Measurements from ENCODE around the gene BCR. TPM values are rescaled to one million over a fixed set of nuclear protein-coding genes. Genes with fewer than 3 reads are reported as not detected.

The BCR gene
- total RNA-seq (10 to 100 TPM; 15.2 to 33.4 (median 28.3) TPM), polyA plus RNA-seq (10 to 100 TPM; 10.9 to 20.1 TPM)
- long read RNA-seq, donor 1, full-length matches to known transcripts, result 35 of 64 reads
- long read RNA-seq, donor 1, partial matches to known transcripts, result 25 of 64 reads
- long read RNA-seq, donor 1, other reads (novel, unspliced or antisense), result 4 of 64 reads
- long read RNA-seq, donor 2, full-length matches to known transcripts, result 39 of 83 reads
- long read RNA-seq, donor 2, partial matches to known transcripts, result 21 of 83 reads
- long read RNA-seq, donor 2, other reads (novel, unspliced or antisense), result 23 of 83 reads
- long read RNA-seq, donor 3, full-length matches to known transcripts, result 12 of 54 reads
- long read RNA-seq, donor 3, partial matches to known transcripts, result 34 of 54 reads
- long read RNA-seq, donor 3, other reads (novel, unspliced or antisense), result 8 of 54 reads

- peak within 1 kb of the TSS; percentile 6 to 76 (median 66) for H3K27ac ChIP-seq
- H3K4me1 ChIP-seq, result peaks cover 9 to 60% (median 50%) of the 10 kb centered on the region in 9 donors
- DNase-seq (peak; percentile 69 to 79), ATAC-seq (peak; percentile 87 to 93 (median 90))
- intact Hi-C loops (cut with DNase I), result loop anchor here in 9 of 10 donors (5.0 to 10.0 kb wide), 7 partner anchors 37 to 344 kb away; no protein-coding TSS in a partner anchor
- H3K9me3 ChIP-seq, result peaks cover 0 to 18% (median 11%) of the 10 kb centered on the region in 11 donors
- H3K4me3 ChIP-seq, result peak within 1 kb of the TSS; percentile 55 to 72 (median 66)
- no peaks in the 10 kb centered on the region for H3K36me3 ChIP-seq
- peak in 5 of 9 donors; percentile 13 to 29 (median 18) for TF ChIP-seq CTCF (IDR thresholded peaks at IDR 0.05)
- no peaks in the 10 kb centered on the region for H3K27me3 ChIP-seq
- 1% methylated on average over 43 to 87 of the region's 88 CpGs for WGBS, 2 donors
Observed at GRCh38 chr22:23180301-23180892, at the start of gene BCR. TSS of gene BCR (plus strand) at chr22:23180509. CDS start at chr22:23180961, 452 bp downstream.

- H3K27ac ChIP-seq, result no peak overlapping the region
- DNase-seq (no peak), ATAC-seq (no peak)
- H3K27me3 ChIP-seq, result peaks cover 0 to 6% (median 0%) of the 10 kb centered on the region in 7 donors
- TF ChIP-seq CTCF (IDR thresholded peaks at IDR 0.05), result no peak
- no peaks in the 10 kb centered on the region for H3K9me3 ChIP-seq
- WGBS, 2 donors, result 61 to 75% methylated on average over 3 of the region's 3 CpGs
- peaks cover 0 to 11% (median 7%) of the 10 kb centered on the region in 9 donors for H3K4me1 ChIP-seq
- H3K4me3 ChIP-seq, result no peak overlapping the region
- no peaks in the 10 kb centered on the region for H3K36me3 ChIP-seq
- intact Hi-C loops (cut with DNase I), result loop anchor here in 1 of 10 donors (2.0 kb wide), 1 partner anchor 172 kb away; no protein-coding TSS in a partner anchor
Observed at GRCh38 chr22:23130697-23131096, 49.6 kb upstream of the BCR start.

GRCh38 chr22:23131931-23132330 is 48.4 kb upstream of the BCR start:
- ATAC-seq (no peak), DNase-seq (no peak)
- Histone ChIP-seq H3K4me3 (no peak overlapping the region), H3K9me3 (no peaks in the 10 kb centered on the region), H3K4me1 (peaks cover 0 to 13% (median 9%) of the 10 kb centered on the region in 9 donors), H3K27me3 (peaks cover 0 to 6% (median 0%) of the 10 kb centered on the region in 7 donors), H3K36me3 (no peaks in the 10 kb centered on the region), H3K27ac (no peak overlapping the region)
- TF ChIP-seq CTCF (IDR thresholded peaks at IDR 0.05), result no peak
- intact Hi-C loops (cut with DNase I), result loop anchor here in 1 of 10 donors (2.0 kb wide), 1 partner anchor 173 kb away; no protein-coding TSS in a partner anchor
- WGBS, 2 donors, result 83 to 85% methylated on average over 6 of the region's 6 CpGs

GRCh38 chr22:23132376-23133091 is 47.8 kb upstream of the BCR start:
- no peak overlapping the region for H3K4me3 ChIP-seq
- H3K9me3 ChIP-seq, result no peaks in the 10 kb centered on the region
- H3K36me3 ChIP-seq, result no peaks in the 10 kb centered on the region
- peaks cover 0 to 19% (median 9%) of the 10 kb centered on the region in 9 donors for H3K4me1 ChIP-seq
- no peak for ATAC-seq
- TF ChIP-seq CTCF (IDR thresholded peaks at IDR 0.05), result no peak
- no peak overlapping the region for H3K27ac ChIP-seq
- peaks cover 0 to 6% (median 0%) of the 10 kb centered on the region in 7 donors for H3K27me3 ChIP-seq
- DNase-seq, result no peak
- WGBS, 2 donors, result 86 to 92% methylated on average over 10 of the region's 10 CpGs
- intact Hi-C loops (cut with DNase I), result no loop called here
